ENCODE measurements around the gene EDDM13.
"Not testable (repeated sequence)": the region's sequence is repeated elsewhere in the genome, so short reads cannot be mapped to it uniquely, and the experiment has no call there.

EDDM13 gene

GRCh38 chr19:56295531-56296455 is 23.2 kb downstream of the EDDM13 start:
- DNase-seq (ENCODE audit: low read depth) = no peak

GRCh38 chr19:56297010-56297409 is 24.5 kb downstream of the EDDM13 start:
- no peak for DNase-seq (ENCODE audit: low read depth)

- DNase-seq (ENCODE audit: low read depth) = no peak
Observed at GRCh38 chr19:56299688-56300087, 27.1 kb downstream of the EDDM13 start.

GRCh38 chr19:56301155-56301554 is 28.6 kb downstream of the EDDM13 start:
- no peak for DNase-seq (ENCODE audit: low read depth)

- DNase-seq (ENCODE audit: low read depth) = no peak
Observed at GRCh38 chr19:56301886-56302620, 29.5 kb downstream of the EDDM13 start.

- DNase-seq (ENCODE audit: low read depth) = no peak
Observed at GRCh38 chr19:56304243-56304642, 31.7 kb downstream of the EDDM13 start.

- DNase-seq (ENCODE audit: low read depth) = no peak
Observed at GRCh38 chr19:56306016-56306415, 33.5 kb downstream of the EDDM13 start.

GRCh38 chr19:56307062-56307461 is 34.5 kb downstream of the EDDM13 start:
- not testable (repeated sequence) for DNase-seq (ENCODE audit: low read depth)

- DNase-seq (ENCODE audit: low read depth) = no peak
Observed at GRCh38 chr19:56308792-56309191, 36.2 kb downstream of the EDDM13 start.

- DNase-seq (ENCODE audit: low read depth) = peak; percentile 35
Observed at GRCh38 chr19:56309511-56310185, 37.1 kb downstream of the EDDM13 start.

- no peak for DNase-seq (ENCODE audit: low read depth)
Observed at GRCh38 chr19:56310462-56310861, 37.9 kb downstream of the EDDM13 start.

GRCh38 chr19:56312342-56312741 is 39.8 kb downstream of the EDDM13 start:
- DNase-seq (ENCODE audit: low read depth) = no peak

- no peak for DNase-seq (ENCODE audit: low read depth)
Observed at GRCh38 chr19:56312787-56313657, 40.5 kb downstream of the EDDM13 start.

- no peak for DNase-seq (ENCODE audit: low read depth)
Observed at GRCh38 chr19:56314018-56314380, 41.5 kb downstream of the EDDM13 start.

GRCh38 chr19:56314381-56315076 is 42.0 kb downstream of the EDDM13 start, which contains the start of gene ZSCAN5A:
Gene ZSCAN5A (minus strand): TSS chr19:56314839. CDS start chr19:56225046, 89,793 bp downstream.
- DNase-seq (ENCODE audit: low read depth) = peak; percentile 98

GRCh38 chr19:56315077-56315828 is 42.7 kb downstream of the EDDM13 start:
- DNase-seq (ENCODE audit: low read depth) = peak; percentile 80

GRCh38 chr19:56316728-56317127 is 44.2 kb downstream of the EDDM13 start:
- no peak for DNase-seq (ENCODE audit: low read depth)

GRCh38 chr19:56317749-56318148 is 45.2 kb downstream of the EDDM13 start:
- DNase-seq (ENCODE audit: low read depth) = no peak

- DNase-seq (ENCODE audit: low read depth) = no peak
Observed at GRCh38 chr19:56319991-56320390, 47.4 kb downstream of the EDDM13 start.

Measured in activated T-cell treated with anti-CD3 and anti-CD28 coated beads for 1 hour (primary cell).